ENCODE measurements around the gene FAM83D.
"Not testable (repeated sequence)": the region's sequence is repeated elsewhere in the genome, so short reads cannot be mapped to it uniquely, and the experiment has no call there.

FAM83D gene

GRCh38 chr20:38937000-38937399 lies 10.8 kb downstream of the FAM83D start:
- DNase-seq: no peak

- no peak for DNase-seq
Observed at GRCh38 chr20:38937978-38938473, 11.8 kb downstream of the FAM83D start.

- no peak for DNase-seq
Observed at GRCh38 chr20:38939686-38940085, 13.5 kb downstream of the FAM83D start.

- no peak for DNase-seq
Observed at GRCh38 chr20:38940644-38941043, 14.4 kb downstream of the FAM83D start.

GRCh38 chr20:38941726-38942389 lies 15.6 kb downstream of the FAM83D start:
- no peak for DNase-seq

GRCh38 chr20:38945012-38945411 lies 18.8 kb downstream of the FAM83D start:
- no peak for DNase-seq

GRCh38 chr20:38946836-38947235 lies 20.6 kb downstream of the FAM83D start:
- DNase-seq: no peak

- no peak for DNase-seq
Observed at GRCh38 chr20:38947931-38948362, 21.7 kb downstream of the FAM83D start.

GRCh38 chr20:38950254-38950653 lies 24.0 kb downstream of the FAM83D start:
- DNase-seq: no peak

GRCh38 chr20:38951611-38952010 lies 25.4 kb downstream of the FAM83D start:
- no peak for DNase-seq

GRCh38 chr20:38952153-38952552 lies 25.9 kb downstream of the FAM83D start:
- DNase-seq: no peak

GRCh38 chr20:38953630-38954340 lies 27.6 kb downstream of the FAM83D start:
- no peak for DNase-seq

GRCh38 chr20:38957235-38957876 lies 31.1 kb downstream of the FAM83D start:
- DNase-seq: no peak

GRCh38 chr20:38957915-38958485 lies 31.8 kb downstream of the FAM83D start:
- DNase-seq: no peak

- not testable (repeated sequence) for DNase-seq
Observed at GRCh38 chr20:38960187-38960687, 34.0 kb downstream of the FAM83D start.

GRCh38 chr20:38961530-38962043 lies 35.4 kb downstream of the FAM83D start:
- no peak for DNase-seq

GRCh38 chr20:38962044-38962927 lies 36.1 kb downstream of the FAM83D start, which contains the start of gene DHX35:
Gene DHX35, plus strand, starts transcription at chr20:38962344. Its CDS starts 24 bp downstream, at chr20:38962368.
- peak; percentile 92 to 98 (median 96) for DNase-seq

- DNase-seq: no peak
Observed at GRCh38 chr20:38962928-38963401, 36.7 kb downstream of the FAM83D start.

GRCh38 chr20:38963745-38964144 lies 37.5 kb downstream of the FAM83D start:
- no peak for DNase-seq

GRCh38 chr20:38965264-38965663 lies 39.0 kb downstream of the FAM83D start:
- no peak for DNase-seq

- DNase-seq: no peak
Observed at GRCh38 chr20:38968090-38968489, 41.9 kb downstream of the FAM83D start.

GRCh38 chr20:38969708-38970107 lies 43.5 kb downstream of the FAM83D start:
- DNase-seq: no peak

Measured in activated naive CD4-positive, alpha-beta T cell (primary cell).